HepG2 (cell line): ENCODE data around the gene HP1BP3.

Source experiments
- CEBPB ChIP-seq: IDR thresholded peaks from 2 replicates; pipeline ENCODE4 v1.6.1; 2011; ENCODE audit warnings: low read depth, low read length, improper control_type of control experiment, borderline replicate concordance
- EHMT2 ChIP-seq: fragments of 200-600 bp; sonication (generic); IDR thresholded peaks from 2 replicates; pipeline ENCODE4 v1.7.0; 2017; ENCODE audit warnings: antibody characterized with exemption, low read depth, low read length, borderline replicate concordance
- MXI1 ChIP-seq: IDR thresholded peaks from 3 replicates; pipeline ENCODE4 v1.6.1; 2012; ENCODE audit warnings: low read depth, low read length, inconsistent platforms, borderline replicate concordance
- RAD21 ChIP-seq: fragments of 450-650 bp; formaldehyde crosslinking; IDR thresholded peaks from 2 replicates; pipeline ENCODE4 v1.5.0; 2020; ENCODE audit warnings: mild to moderate bottlenecking
- SRF ChIP-seq: IDR thresholded peaks from 2 replicates; pipeline ENCODE4 v1.6.1; 2011; ENCODE audit warnings: mild to moderate bottlenecking, low read depth, low read length, moderate library complexity
- ZNF446 ChIP-seq: sonication (generic); formaldehyde crosslinking; IDR thresholded peaks from 2 replicates; pipeline ENCODE4 v1.5.0; 2020; ENCODE audit warnings: mild to moderate bottlenecking, missing genetic modification reagents
- TF ChIP-seq, protein P1 (sequence below): sonication (generic); formaldehyde crosslinking; IDR thresholded peaks from 2 replicates; pipeline ENCODE4 v1.4.0; 2020; ENCODE audit warnings: missing genetic modification reagents
- TF ChIP-seq, protein P2 (sequence below): IDR thresholded peaks from 2 replicates; pipeline ENCODE4 v1.6.1; 2016

DNA sequence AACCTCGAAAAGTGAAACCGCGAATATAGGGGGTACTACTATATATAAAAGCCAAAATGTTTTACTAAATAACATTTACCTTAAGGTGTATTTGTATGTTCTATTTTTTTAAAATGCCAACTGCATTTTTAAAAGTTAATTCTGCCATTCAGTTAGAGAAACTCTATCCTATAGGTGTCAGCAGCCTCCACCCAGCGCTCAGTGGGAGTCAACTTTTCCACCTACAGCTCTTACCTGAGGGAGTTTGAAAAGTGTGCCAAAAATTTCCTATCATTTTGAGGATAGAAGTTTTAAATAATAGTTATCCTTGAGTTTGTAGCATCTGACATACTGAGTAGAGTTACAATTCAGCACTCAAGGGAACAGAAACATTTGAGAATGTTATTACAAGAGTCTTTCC is 6.1 kb upstream of the HP1BP3 start:
- TF ChIP-seq CEBPB = no peak
- no peak for TF ChIP-seq SRF
- TF ChIP-seq, protein P1, sequence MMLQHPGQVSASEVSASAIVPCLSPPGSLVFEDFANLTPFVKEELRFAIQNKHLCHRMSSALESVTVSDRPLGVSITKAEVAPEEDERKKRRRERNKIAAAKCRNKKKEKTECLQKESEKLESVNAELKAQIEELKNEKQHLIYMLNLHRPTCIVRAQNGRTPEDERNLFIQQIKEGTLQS (CRISPR knock-in tag) = no peak
- TF ChIP-seq ZNF446 (CRISPR knock-in tag) = no peak
- TF ChIP-seq, protein P2, sequence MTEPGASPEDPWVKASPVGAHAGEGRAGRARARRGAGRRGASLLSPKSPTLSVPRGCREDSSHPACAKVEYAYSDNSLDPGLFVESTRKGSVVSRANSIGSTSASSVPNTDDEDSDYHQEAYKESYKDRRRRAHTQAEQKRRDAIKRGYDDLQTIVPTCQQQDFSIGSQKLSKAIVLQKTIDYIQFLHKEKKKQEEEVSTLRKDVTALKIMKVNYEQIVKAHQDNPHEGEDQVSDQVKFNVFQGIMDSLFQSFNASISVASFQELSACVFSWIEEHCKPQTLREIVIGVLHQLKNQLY = no peak
- TF ChIP-seq RAD21 (CRISPR knock-in tag) = no peak
- no peak for TF ChIP-seq MXI1
- no peak for TF ChIP-seq EHMT2
